MM.1S (cell line): ENCODE results near the gene ACOX3.

Source experiments
- DNase-seq: peaks from one replicate; pipeline ENCODE4 v3.0.0-alpha.2; 2015
- H2AFZ ChIP-seq: fragments of 300-600 bp; sonication (generic); 2 replicates; pipeline ENCODE4 v1.6.0; 2016; ENCODE audit warnings: antibody characterized with exemption, low read length
- H3F3A ChIP-seq: fragments of 300-600 bp; sonication (generic); 2 replicates; pipeline ENCODE4 v1.6.1; 2016; ENCODE audit warnings: mild to moderate bottlenecking, antibody characterized with exemption, low read length, moderate library complexity, mixed read lengths; ENCODE audit not compliant: insufficient read depth
- H3K27ac ChIP-seq: fragments of 300-600 bp; sonication (generic); 2 replicates; pipeline ENCODE4 v1.5.1; 2016; ENCODE audit warnings: mild to moderate bottlenecking, low read length
- H3K27me3 ChIP-seq: fragments of 300-600 bp; sonication (generic); replicated peaks from 2 replicates; pipeline ENCODE4 v1.6.0; 2016; ENCODE audit warnings: low read length; ENCODE audit not compliant: insufficient read depth
- H3K36me3 ChIP-seq: fragments of 300-600 bp; sonication (generic); replicated peaks from 2 replicates; pipeline ENCODE4 v1.6.1; 2016; ENCODE audit warnings: mild to moderate bottlenecking, low read length, mixed read lengths; ENCODE audit not compliant: insufficient read depth
- H3K4me1 ChIP-seq: fragments of 300-600 bp; sonication (generic); 2 replicates; pipeline ENCODE4 v1.6.1; 2016; ENCODE audit warnings: low read length, mixed read lengths
- H3K4me2 ChIP-seq: fragments of 300-600 bp; sonication (generic); 2 replicates; pipeline ENCODE4 v1.6.0; 2016; ENCODE audit warnings: low read depth, low read length
- H3K4me3 ChIP-seq: fragments of 300-600 bp; sonication (generic); 2 replicates; pipeline ENCODE4 v1.5.1; 2016; ENCODE audit warnings: low read length, mixed read lengths
- H3K79me2 ChIP-seq: fragments of 300-600 bp; sonication (generic); 2 replicates; pipeline ENCODE4 v1.6.1; 2016; ENCODE audit warnings: mixed run types, low read length, mixed read lengths
- H3K9ac ChIP-seq: fragments of 300-600 bp; sonication (generic); 2 replicates; pipeline ENCODE4 v1.6.1; 2016; ENCODE audit warnings: low read length, mixed read lengths
- H3K9me2 ChIP-seq: fragments of 300-600 bp; sonication (generic); replicated peaks from 2 replicates; pipeline ENCODE4 v1.6.1; 2016; ENCODE audit warnings: mild to moderate bottlenecking, low read length, mixed read lengths; ENCODE audit not compliant: insufficient read depth
- H3K9me3 ChIP-seq: fragments of 300-600 bp; sonication (generic); replicated peaks from 2 replicates; pipeline ENCODE4 v1.6.1; 2016; ENCODE audit warnings: mild to moderate bottlenecking, low read length, mixed read lengths; ENCODE audit not compliant: insufficient read depth
- H4K20me1 ChIP-seq: fragments of 300-600 bp; sonication (generic); 2 replicates; pipeline ENCODE4 v1.6.1; 2016; ENCODE audit warnings: mild to moderate bottlenecking, low read length, moderate library complexity, mixed read lengths; ENCODE audit not compliant: insufficient read depth
- CTCF ChIP-seq: fragments of 300-600 bp; sonication (generic); IDR thresholded peaks from 2 replicates; pipeline ENCODE4 v1.5.1; 2016; ENCODE audit warnings: antibody characterized with exemption, low read length, mixed read lengths
- EZH2 ChIP-seq: fragments of 300-600 bp; sonication (generic); optimal IDR thresholded peaks from 2 replicates; pipeline ENCODE3; 2017; ENCODE audit warnings: low read depth, mild to moderate bottlenecking, antibody characterized with exemption, low read length, mixed read lengths
- EZH2phosphoT487 ChIP-seq: fragments of 300-600 bp; sonication (generic); IDR thresholded peaks from 2 replicates; pipeline ENCODE4 v1.6.1; 2018; ENCODE audit warnings: antibody characterized with exemption, low read length

Gene ACOX3

GRCh38 chr4:8434251-8435073, 6.1 kb downstream of the ACOX3 start:
- H2AFZ ChIP-seq, result no peak overlapping the region
- peaks cover 37% of the 10 kb centered on the region for H3K79me2 ChIP-seq
- peak overlapping the region; percentile 20; the same call in 1 of the 2 replicates for H3K4me3 ChIP-seq
- H3K4me2 ChIP-seq, result peak overlapping the region; percentile 92; the same call in 1 of the 2 replicates
- no peak overlapping the region for H3K27ac ChIP-seq
- DNase-seq, result no peak
- H3K27me3 ChIP-seq, result no peaks in the 10 kb centered on the region
- peaks cover 15% of the 10 kb centered on the region for H3F3A ChIP-seq
- no peak for TF ChIP-seq CTCF
- no peak for TF ChIP-seq EZH2
- no peak for TF ChIP-seq EZH2phosphoT487
- no peaks in the 10 kb centered on the region for H3K9me3 ChIP-seq
- H3K9ac ChIP-seq, result no peak overlapping the region
- H4K20me1 ChIP-seq, result no peaks in the 10 kb centered on the region
- peaks cover 14% of the 10 kb centered on the region; the same call in 1 of the 2 replicates for H3K4me1 ChIP-seq
- no peaks in the 10 kb centered on the region for H3K9me2 ChIP-seq
- H3K36me3 ChIP-seq, result no peaks in the 10 kb centered on the region

- DNase-seq, result no peak
- no peak overlapping the region for H3K27ac ChIP-seq
- H3K4me2 ChIP-seq, result no peak overlapping the region
- H3K27me3 ChIP-seq, result no peaks in the 10 kb centered on the region
- H3K36me3 ChIP-seq, result no peaks in the 10 kb centered on the region
- no peak overlapping the region for H2AFZ ChIP-seq
- no peaks in the 10 kb centered on the region for H4K20me1 ChIP-seq
- H3F3A ChIP-seq, result peaks cover 18% of the 10 kb centered on the region
- H3K4me1 ChIP-seq, result peaks cover 9% of the 10 kb centered on the region; the same call in 1 of the 2 replicates
- H3K9me3 ChIP-seq, result no peaks in the 10 kb centered on the region
- TF ChIP-seq EZH2phosphoT487 (no peak), EZH2 (no peak)
- no peak overlapping the region for H3K4me3 ChIP-seq
- H3K79me2 ChIP-seq, result peaks cover 27% of the 10 kb centered on the region
- H3K9me2 ChIP-seq, result no peaks in the 10 kb centered on the region
- H3K9ac ChIP-seq, result no peak overlapping the region
These were observed 7.4 kb downstream of the ACOX3 start for GRCh38 chr4:8433136-8433535.

GRCh38 chr4:8431553-8431952, 9.0 kb downstream of the ACOX3 start:
- H4K20me1 ChIP-seq, result no peaks in the 10 kb centered on the region
- H3K4me1 ChIP-seq, result 0 out of 2 replicates have a peak, but pooled peaks cover 5% of the 10 kb centered on the region
- peaks cover 18% of the 10 kb centered on the region for H3F3A ChIP-seq
- no peak overlapping the region for H3K4me2 ChIP-seq
- DNase-seq, result no peak
- no peak overlapping the region for H3K27ac ChIP-seq
- no peak overlapping the region for H3K4me3 ChIP-seq
- H3K79me2 ChIP-seq, result peaks cover 16% of the 10 kb centered on the region
- H2AFZ ChIP-seq, result no peak overlapping the region
- no peak overlapping the region for H3K9ac ChIP-seq
- H3K9me3 ChIP-seq, result no peaks in the 10 kb centered on the region
- H3K9me2 ChIP-seq, result no peaks in the 10 kb centered on the region
- TF ChIP-seq CTCF (no peak), EZH2 (no peak), EZH2phosphoT487 (no peak)
- H3K36me3 ChIP-seq, result no peaks in the 10 kb centered on the region
- no peaks in the 10 kb centered on the region for H3K27me3 ChIP-seq
